Mucosa of rectum (tissue), 2 donors: ENCODE measurements around the gene C3.

Experiments used
- H3K27ac ChIP-seq, 2 donors: one replicate each; pipeline ENCODE4 v1.7.0; 2013; ENCODE audit warnings: inconsistent platforms in 2 of 2, low read depth in 2 of 2, low read length in 2 of 2
- H3K27me3 ChIP-seq, 2 donors: one replicate each; pipeline ENCODE4 v1.7.0; 2013; ENCODE audit warnings: low read length in 2 of 2; ENCODE audit not compliant: control insufficient read depth in 2 of 2, insufficient read depth in 2 of 2
- H3K36me3 ChIP-seq, 2 donors: one replicate each; pipeline ENCODE4 v1.7.0; 2013; ENCODE audit warnings: low read length in 2 of 2; ENCODE audit not compliant: control insufficient read depth in 2 of 2, insufficient read depth in 2 of 2
- H3K4me1 ChIP-seq, 2 donors: one replicate each; pipeline ENCODE4 v1.7.0; 2013; ENCODE audit warnings: low read length in 2 of 2, mild to moderate bottlenecking in 1 of 2; ENCODE audit not compliant: control insufficient read depth in 2 of 2, insufficient read depth in 2 of 2
- H3K4me3 ChIP-seq, 2 donors: one replicate each; pipeline ENCODE4 v1.7.0; 2013; ENCODE audit warnings: low read length in 2 of 2
- H3K9ac ChIP-seq, 2 donors: one replicate each; pipeline ENCODE4 v1.7.0; 2013; ENCODE audit warnings: low read length in 2 of 2, low read depth in 1 of 2, mild to moderate bottlenecking in 1 of 2
- H3K9me3 ChIP-seq, 2 donors: one replicate each; pipeline ENCODE4 v1.7.0; 2013; ENCODE audit warnings: low read length in 2 of 2; ENCODE audit not compliant: control insufficient read depth in 2 of 2
- donor health status: healthy.
- donor health status: Normal muscosa, but diverticular disease.

C3 gene

GRCh38 chr19:6731822-6732221 lies 11.4 kb upstream of the C3 start:
- Histone ChIP-seq H3K4me3 (no peak overlapping the region), H3K4me1 (peaks cover 12 to 13% of the 10 kb centered on the region in 2 donors), H3K36me3 (peaks cover 3 to 11% of the 10 kb centered on the region in 2 donors), H3K27me3 (no peaks in the 10 kb centered on the region), H3K9me3 (no peaks in the 10 kb centered on the region), H3K9ac (no peak overlapping the region), H3K27ac (no peak overlapping the region)

GRCh38 chr19:6730941-6731670 lies 10.7 kb upstream of the C3 start:
- Histone ChIP-seq H3K36me3 (peaks cover 3 to 11% of the 10 kb centered on the region in 2 donors), H3K9me3 (no peaks in the 10 kb centered on the region), H3K4me1 (peaks cover 9 to 10% of the 10 kb centered on the region in 2 donors), H3K9ac (no peak overlapping the region), H3K27ac (peak overlapping the region; percentile 56 to 64), H3K4me3 (no peak overlapping the region), H3K27me3 (no peaks in the 10 kb centered on the region)

GRCh38 chr19:6730153-6730804 lies 9.8 kb upstream of the C3 start:
- peaks cover 4% of the 10 kb centered on the region in 2 donors for H3K4me1 ChIP-seq
- H3K36me3 ChIP-seq, result peaks cover 3 to 11% of the 10 kb centered on the region in 2 donors
- H3K27me3 ChIP-seq, result no peaks in the 10 kb centered on the region
- peak overlapping the region; percentile 68 for H3K27ac ChIP-seq
- H3K9ac ChIP-seq, result peak overlapping the region; percentile 32 to 47
- H3K9me3 ChIP-seq, result no peaks in the 10 kb centered on the region
- H3K4me3 ChIP-seq, result peak overlapping the region; percentile 59 to 64

GRCh38 chr19:6729573-6730152 lies 9.2 kb upstream of the C3 start:
- peak overlapping the region; percentile 59 to 64 for H3K4me3 ChIP-seq
- no peaks in the 10 kb centered on the region for H3K27me3 ChIP-seq
- H3K9me3 ChIP-seq, result no peaks in the 10 kb centered on the region
- H3K36me3 ChIP-seq, result peaks cover 3 to 11% of the 10 kb centered on the region in 2 donors
- peak overlapping the region; percentile 68 for H3K27ac ChIP-seq
- H3K4me1 ChIP-seq, result peaks cover 4% of the 10 kb centered on the region in 2 donors
- H3K9ac ChIP-seq, result peak overlapping the region; percentile 32 to 47

- H3K27ac ChIP-seq, result peak overlapping the region in 1 of 2 donors; percentile 32
- peaks cover 4% of the 10 kb centered on the region in 2 donors for H3K4me1 ChIP-seq
- H3K9me3 ChIP-seq, result no peaks in the 10 kb centered on the region
- peaks cover 3 to 11% of the 10 kb centered on the region in 2 donors for H3K36me3 ChIP-seq
- no peak overlapping the region for H3K4me3 ChIP-seq
- H3K27me3 ChIP-seq, result no peaks in the 10 kb centered on the region
- H3K9ac ChIP-seq, result no peak overlapping the region
Measured at GRCh38 chr19:6728346-6728745, 7.9 kb upstream of the C3 start.

GRCh38 chr19:6725513-6726231 lies 5.2 kb upstream of the C3 start:
- H3K27me3 ChIP-seq, result no peaks in the 10 kb centered on the region
- H3K9me3 ChIP-seq, result no peaks in the 10 kb centered on the region
- peak overlapping the region in 1 of 2 donors; percentile 9 for H3K27ac ChIP-seq

GRCh38 chr19:6724631-6725492 lies 4.4 kb upstream of the C3 start:
- Histone ChIP-seq H3K9me3 (no peaks in the 10 kb centered on the region), H3K27ac (peak overlapping the region in 1 of 2 donors; percentile 9), H3K4me3 (no peak overlapping the region), H3K36me3 (no peaks in the 10 kb centered on the region), H3K9ac (no peak overlapping the region), H3K4me1 (peaks cover under 1 to 2% of the 10 kb centered on the region in 2 donors), H3K27me3 (no peaks in the 10 kb centered on the region)

More at GRCh38 chr19:6725513-6726231, 5.2 kb upstream of the C3 start:
- Histone ChIP-seq H3K4me1 (peaks cover 4% of the 10 kb centered on the region in 2 donors), H3K9ac (no peak overlapping the region), H3K36me3 (no peaks in the 10 kb centered on the region), H3K4me3 (no peak overlapping the region)

GRCh38 chr19:6723738-6724137 lies 3.3 kb upstream of the C3 start:
- no peaks in the 10 kb centered on the region for H3K36me3 ChIP-seq
- no peaks in the 10 kb centered on the region for H3K4me1 ChIP-seq
- H3K27me3 ChIP-seq, result no peaks in the 10 kb centered on the region
- no peak overlapping the region for H3K4me3 ChIP-seq
- H3K9me3 ChIP-seq, result no peaks in the 10 kb centered on the region
- H3K9ac ChIP-seq, result no peak overlapping the region
- H3K27ac ChIP-seq, result no peak overlapping the region

GRCh38 chr19:6723108-6723618 lies 2.7 kb upstream of the C3 start:
- Histone ChIP-seq H3K36me3 (no peaks in the 10 kb centered on the region), H3K27ac (no peak overlapping the region), H3K4me3 (no peak overlapping the region), H3K27me3 (no peaks in the 10 kb centered on the region), H3K4me1 (no peaks in the 10 kb centered on the region), H3K9ac (no peak overlapping the region), H3K9me3 (no peaks in the 10 kb centered on the region)
